Transverse colon (tissue), 3 donors: Measurements from ENCODE around the gene SERPINB11.

Experiments
- CTCF ChIP-seq, 5 experiments: fragments of 200-600 bp in 3 of 5; fragments of 450-650 bp in 2 of 5; sonication (generic) in 3 of 5; IDR thresholded peaks; 1 replicate in 2 of 5; 2 replicates in 3 of 5; pipeline ENCODE4 v1.5.1; 2016 to 2017; ENCODE audit warnings: antibody characterized with exemption in 5 of 5, inconsistent platforms in 3 of 5, mild to moderate bottlenecking in 2 of 5, moderate library complexity in 1 of 5
- POLR2A ChIP-seq: fragments of 450-650 bp; IDR thresholded peaks from one replicate; pipeline ENCODE4 v1.6.1; 2016; ENCODE audit warnings: antibody characterized with exemption, mild to moderate bottlenecking, moderate library complexity

- TF ChIP-seq CTCF (IDR thresholded peaks at IDR 0.05) (no peak), POLR2A (no peak)
These were observed 5.6 kb upstream of the SERPINB11 start for GRCh38 chr18:63697097-63697660.
